H1 (cell line): ENCODE measurements around the gene GALP. TPM values are rescaled to one million over a fixed set of nuclear protein-coding genes. Genes with fewer than 3 reads are reported as not detected.

Source experiments
- CTCF ChIA-PET: fragments of 300-600 bp; sonication (Branson Sonifier 250); formaldehyde crosslinking; loops from one replicate; lab custom pipeline; 2021; ENCODE audit not compliant: partially characterized antibody; lab: Charles Lee
- POLR2A ChIA-PET: fragments of 300-600 bp; sonication (Branson Sonifier 250); formaldehyde crosslinking; loops from one replicate; lab custom pipeline; 2021; ENCODE audit warnings: inconsistent platforms; ENCODE audit not compliant: partially characterized antibody; lab: Charles Lee
- DNase-seq, 2 experiments: peaks; one replicate each; pipeline versions ENCODE4 v3.0.0 to v3.0.0-alpha.2; 2010 to 2022; ENCODE audit warnings: low spot score in 2 of 2, low read depth in 1 of 2, mixed read lengths in 1 of 2
- FAIRE-seq: peaks from 2 replicates; lab custom pipeline; 2011; peaks lifted over from hg19 to GRCh38; lab: Jason Lieb, UNC
- H2AFZ ChIP-seq: 2 replicates; pipeline ENCODE4 v1.8.1; 2012; ENCODE audit warnings: low read length, inconsistent platforms
- H2AK5ac ChIP-seq: 2 replicates; pipeline ENCODE4 v1.6.1; 2013; ENCODE audit warnings: low read depth, low read length
- H2BK120ac ChIP-seq: replicated peaks from 2 replicates; pipeline ENCODE3; 2013; ENCODE audit warnings: low read depth, low read length, inconsistent platforms
- H2BK12ac ChIP-seq: 2 replicates; pipeline ENCODE4 v1.6.1; 2013; ENCODE audit warnings: low read depth, low read length
- H2BK15ac ChIP-seq: 2 replicates; pipeline ENCODE4 v1.6.1; 2013; ENCODE audit warnings: low read length
- H2BK20ac ChIP-seq: 2 replicates; pipeline ENCODE4 v1.6.1; 2013; ENCODE audit warnings: low read length
- H2BK5ac ChIP-seq: 2 replicates; pipeline ENCODE4 v1.6.1; 2013; ENCODE audit warnings: low read depth, low read length
- H3K14ac ChIP-seq: 2 replicates; pipeline ENCODE4 v1.6.1; 2013; ENCODE audit warnings: inconsistent platforms; ENCODE audit not compliant: insufficient read length
- H3K18ac ChIP-seq: 2 replicates; pipeline ENCODE4 v1.6.1; 2013; ENCODE audit warnings: low read length; ENCODE audit errors: extremely low read depth
- H3K23ac ChIP-seq: 2 replicates; pipeline ENCODE4 v1.6.1; 2013; ENCODE audit warnings: inconsistent platforms; ENCODE audit not compliant: insufficient read length
- H3K23me2 ChIP-seq: 2 replicates; pipeline ENCODE4 v1.6.1; 2013; ENCODE audit warnings: low read depth, low read length
- H3K27ac ChIP-seq: 2 replicates; pipeline ENCODE4 v1.6.1; 2011; ENCODE audit warnings: low read depth, low read length, inconsistent platforms
- H3K27me3 ChIP-seq, 4 experiments: replicated peaks in 1 of 4; 1 replicate in 1 of 4; 2 replicates in 3 of 4; pipeline versions ENCODE4 v1.6.1 to v1.8.1; 2011 to 2013; ENCODE audit warnings: low read length in 3 of 4, mild to moderate bottlenecking in 3 of 4, inconsistent platforms in 2 of 4, mixed read lengths in 2 of 4, moderate library complexity in 1 of 4; ENCODE audit not compliant: control insufficient read depth in 3 of 4, insufficient read depth in 3 of 4; ENCODE audit errors: extremely low read depth in 1 of 4
- H3K36me3 ChIP-seq, 4 experiments: 2 replicates each; pipeline versions ENCODE4 v1.6.1 to v1.8.1; 2011 to 2013; ENCODE audit warnings: mild to moderate bottlenecking in 4 of 4, low read length in 3 of 4, moderate library complexity in 2 of 4, control low read depth in 1 of 4, inconsistent platforms in 1 of 4; ENCODE audit not compliant: insufficient read depth in 4 of 4, control insufficient read depth in 2 of 4
- H3K4ac ChIP-seq: replicated peaks from 2 replicates; pipeline ENCODE3; 2013; ENCODE audit warnings: low read length, low read depth, mixed read lengths, inconsistent platforms; ENCODE audit not compliant: insufficient read length
- H3K4me1 ChIP-seq, 4 experiments: replicated peaks in 1 of 4; 1 replicate in 1 of 4; 2 replicates in 3 of 4; pipeline versions ENCODE4 v1.6.1 to v1.8.1; 2011 to 2013; ENCODE audit warnings: low read length in 3 of 4, inconsistent platforms in 2 of 4, mixed read lengths in 1 of 4; ENCODE audit not compliant: insufficient read depth in 4 of 4, control insufficient read depth in 3 of 4
- H3K4me2 ChIP-seq, 2 experiments: 2 replicates each; pipeline versions ENCODE4 v1.6.1 to v1.8.1; 2011 to 2013; ENCODE audit warnings: low read depth in 2 of 2, low read length in 2 of 2, control low read depth in 1 of 2, inconsistent platforms in 1 of 2, mild to moderate bottlenecking in 1 of 2; ENCODE audit not compliant: insufficient read depth in 1 of 2
- H3K4me3 ChIP-seq, 4 experiments: fragments of 200-600, 300-600 bp in 1 of 4; sonication (generic), shearing (Covaris generic), sonication (Bioruptor Twin) in 1 of 4; 2 replicates each; pipeline versions ENCODE4 v1.5.1 to v1.8.1; 2011 to 2016; ENCODE audit warnings: low read length in 4 of 4, low read depth in 3 of 4, control low read depth in 2 of 4, inconsistent platforms in 2 of 4, mild to moderate bottlenecking in 2 of 4, mixed read lengths in 1 of 4, moderate library complexity in 1 of 4; ENCODE audit not compliant: insufficient read depth in 2 of 4; ENCODE audit errors: extremely low read depth in 1 of 4
- H3K56ac ChIP-seq: replicated peaks from 2 replicates; pipeline ENCODE3; 2013; ENCODE audit warnings: low read depth, mild to moderate bottlenecking, mixed read lengths, low read length, inconsistent platforms; ENCODE audit not compliant: insufficient read length
- H3K79me1 ChIP-seq: 2 replicates; pipeline ENCODE4 v1.6.1; 2013; ENCODE audit warnings: low read depth, low read length, control low read depth
- H3K79me2 ChIP-seq, 2 experiments: 2 replicates each; pipeline versions ENCODE4 v1.6.1 to v1.8.1; 2012 to 2013; ENCODE audit warnings: low read length in 2 of 2, mild to moderate bottlenecking in 2 of 2, inconsistent platforms in 1 of 2; ENCODE audit not compliant: insufficient read depth in 2 of 2, control insufficient read depth in 1 of 2
- H3K9ac ChIP-seq, 4 experiments: replicated peaks in 1 of 4; 1 replicate in 1 of 4; 2 replicates in 3 of 4; pipeline versions ENCODE4 v1.6.1 to v1.8.1; 2011 to 2013; ENCODE audit warnings: low read depth in 3 of 4, low read length in 3 of 4, control low read depth in 2 of 4, mild to moderate bottlenecking in 2 of 4, moderate library complexity in 2 of 4, inconsistent platforms in 1 of 4; ENCODE audit errors: extremely low read depth in 1 of 4
- H3K9me3 ChIP-seq, 2 experiments: 2 replicates each; pipeline versions ENCODE4 v1.6.1 to v1.8.1; 2012 to 2013; ENCODE audit warnings: mild to moderate bottlenecking in 2 of 2, moderate library complexity in 2 of 2, control low read depth in 1 of 2, inconsistent platforms in 1 of 2, low read depth in 1 of 2, low read length in 1 of 2, mixed read lengths in 1 of 2; ENCODE audit not compliant: insufficient read depth in 2 of 2
- H4K20me1 ChIP-seq, 2 experiments: replicated peaks in 1 of 2; 2 replicates each; pipeline versions ENCODE3 to v1.8.1; 2011 to 2013; ENCODE audit warnings: inconsistent platforms in 2 of 2, low read length in 2 of 2, mild to moderate bottlenecking in 1 of 2; ENCODE audit not compliant: insufficient read depth in 2 of 2, control insufficient read depth in 1 of 2
- H4K5ac ChIP-seq: 2 replicates; pipeline ENCODE4 v1.6.1; 2013; ENCODE audit warnings: low read length, low read depth, mixed read lengths, inconsistent platforms; ENCODE audit not compliant: insufficient read length
- H4K8ac ChIP-seq: 2 replicates; pipeline ENCODE4 v1.8.0; 2013; ENCODE audit warnings: mild to moderate bottlenecking, moderate library complexity, low read length, inconsistent platforms; ENCODE audit not compliant: insufficient read depth; ENCODE audit errors: extremely low read depth
- H4K91ac ChIP-seq: replicated peaks from 2 replicates; pipeline ENCODE3; 2013; ENCODE audit warnings: low read length, mixed read lengths, inconsistent platforms; ENCODE audit not compliant: insufficient read length
- EGR1 ChIP-seq: IDR thresholded peaks from 2 replicates; pipeline ENCODE4 v1.6.1; 2011; ENCODE audit warnings: low read depth, low read length, borderline replicate concordance
- HDAC2 ChIP-seq, 2 experiments: fragments of 300-600 bp in 1 of 2; sonication (generic) in 1 of 2; IDR thresholded peaks; 2 replicates each; pipeline ENCODE4 v1.6.1; 2011 to 2012; ENCODE audit warnings: low read depth in 2 of 2, low read length in 2 of 2, mild to moderate bottlenecking in 2 of 2, moderate library complexity in 2 of 2, borderline replicate concordance in 1 of 2, inconsistent platforms in 1 of 2
- JUN ChIP-seq: IDR thresholded peaks from 2 replicates; pipeline ENCODE4 v1.6.1; 2011; ENCODE audit warnings: low read depth, mild to moderate bottlenecking, improper control_type of control experiment, low read length
- NRF1 ChIP-seq: IDR thresholded peaks from 2 replicates; pipeline ENCODE4 v1.6.1; 2011; ENCODE audit warnings: mild to moderate bottlenecking, low read depth, low read length, improper control_type of control experiment
- RAD21 ChIP-seq, 2 experiments: IDR thresholded peaks in 1 of 2; conservative IDR thresholded peaks in 1 of 2; 2 replicates each; pipeline ENCODE4 v1.6.1; 2011; ENCODE audit warnings: low read depth in 2 of 2, low read length in 2 of 2, improper control_type of control experiment in 1 of 2, inconsistent platforms in 1 of 2, mild to moderate bottlenecking in 1 of 2, moderate library complexity in 1 of 2
- SP1 ChIP-seq: IDR thresholded peaks from 2 replicates; pipeline ENCODE4 v1.6.1; 2011; ENCODE audit warnings: low read depth, low read length
- TBP ChIP-seq: IDR thresholded peaks from 2 replicates; pipeline ENCODE4 v1.6.1; 2011; ENCODE audit warnings: low read depth, low read length, improper control_type of control experiment
- WGBS, 2 experiments: shearing (Covaris generic) in 1 of 2; methylation state at CpG; one replicate each; pipeline versions ENCODE4 v1.1.6 to v1.1.7; 2013 to 2015; ENCODE audit warnings: low lambda C conversion rate in 2 of 2, mixed read lengths in 2 of 2, inconsistent platforms in 1 of 2, low coverage in 1 of 2, missing lambda C conversion rate in 1 of 2; ENCODE audit not compliant: insufficient replicate concordance in 2 of 2, insufficient coverage in 1 of 2, insufficient read length in 1 of 2; ENCODE audit errors: extremely low coverage in 1 of 2, missing lambda C conversion rate in 1 of 2; 5-methylcytosine and 5-hydroxymethylcytosine counted together
- polyA plus RNA-seq, 7 experiments: library from polyadenylated mRNA; depleted of rRNA in 3 of 7; stranded (reverse) in 5 of 7; unstranded in 2 of 7; fragments of >200 nt in 5 of 7; fragments of 200-250 nt in 2 of 7; gene quantifications; 1 replicate in 5 of 7; 2 replicates in 1 of 7; 4 replicates in 1 of 7; pipeline versions ENCODE4 v1.2.1 to v1.2.3, GENCODE V29; 2011 to 2013; ENCODE audit warnings: missing spikeins in 2 of 7, mixed read lengths in 2 of 7
- total RNA-seq: library from RNA; stranded (reverse); fragmentation: NEBNext Ultra II Directional; extraction: Animal tissue kit (Norgen Biotek cat#: 25700); gene quantifications from 2 replicates; pipeline ENCODE4 v1.2.1, GENCODE V29; 2021
- TF ChIP-seq, protein P1 (sequence below), 3 experiments: IDR thresholded peaks; 1 replicate in 2 of 3; 2 replicates in 1 of 3; pipeline versions ENCODE4 v1.5.1 to v1.6.1; 2011; ENCODE audit warnings: low read length in 3 of 3, mild to moderate bottlenecking in 3 of 3, inconsistent platforms in 2 of 3, low read depth in 1 of 3, moderate library complexity in 1 of 3; ENCODE audit not compliant: insufficient read depth in 1 of 3; ENCODE audit errors: control extremely low read depth in 1 of 3
- TF ChIP-seq, protein P2 (sequence below): IDR thresholded peaks from 2 replicates; pipeline ENCODE4 v1.6.1; 2012; ENCODE audit warnings: low read length, inconsistent platforms

The GALP gene
- total and polyA plus RNA-seq, 2 of the 8 experiments (the other 6 are each of a cell fraction or from before 2014, with no cell fraction given), result 0.14 TPM; not detected in 1

DNA sequence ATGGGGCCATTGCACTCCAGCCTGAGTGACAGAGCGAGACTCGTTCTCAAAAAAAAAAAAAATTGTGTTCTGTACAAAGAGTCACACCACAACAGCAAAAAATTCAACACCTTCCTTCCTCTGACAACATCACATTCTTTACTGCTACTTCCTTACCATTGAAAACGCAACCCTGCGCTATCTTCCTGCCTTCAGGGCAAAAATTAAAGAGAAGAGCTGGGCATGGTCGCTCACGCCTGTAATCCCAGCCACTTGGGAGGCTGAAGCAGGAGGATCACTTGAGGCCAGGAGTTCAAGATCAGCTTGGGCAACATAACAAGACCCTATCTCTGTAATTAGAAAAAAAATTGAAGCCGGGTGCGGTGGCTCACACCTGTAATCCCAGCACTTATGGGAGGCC, 44.2 kb upstream of the GALP start:
- Histone ChIP-seq H2BK5ac (no peak overlapping the region), H3K27ac (no peak overlapping the region), H3K4me1 (peaks cover 3 to 8% (median 5%) of the 10 kb centered on the region in 4 experiments), H3K9ac (no peak overlapping the region), H3K23ac (no peak overlapping the region), H3K23me2 (no peaks in the 10 kb centered on the region; the same call in 1 of the 2 replicates), H3K4me3 (no peak overlapping the region), H2BK12ac (no peak overlapping the region), H3K4me2 (no peak overlapping the region), H3K4ac (no peak overlapping the region), H3K18ac (no peak overlapping the region), H4K5ac (no peak overlapping the region), H3K27me3 (no peaks in the 10 kb centered on the region), H2AFZ (no peak overlapping the region), H3K9me3 (no peaks in the 10 kb centered on the region), H2AK5ac (no peak overlapping the region), H3K36me3 (no peaks in the 10 kb centered on the region), H2BK20ac (no peak overlapping the region), H2BK15ac (no peak overlapping the region), H3K14ac (no peak overlapping the region), H3K79me2 (no peaks in the 10 kb centered on the region), H2BK120ac (no peak overlapping the region), H4K20me1 (no peaks in the 10 kb centered on the region), H3K56ac (no peak overlapping the region), H3K79me1 (no peaks in the 10 kb centered on the region), H4K8ac (no peak overlapping the region), H4K91ac (no peak overlapping the region)
- DNase-seq (no peak), FAIRE-seq (no peak)
- POLR2A ChIA-PET, result interaction anchor here (0.6 to 1.1 kb wide), 4 partner anchors 9 to 634 kb away, joined by 3 read pairs; no protein-coding TSS in a partner anchor
- WGBS, 2 experiments, result 96% methylated on average over 6 of the region's 8 CpGs; no CpG with 5 or more reads in 1 of the 2 experiments
- CTCF ChIA-PET, result interaction anchor here (0.9 to 1.6 kb wide), 3 partner anchors 50 to 90 kb away, joined by 3 to 8 read pairs (median 3); no protein-coding TSS in a partner anchor
- TF ChIP-seq NRF1, result no peak
- no peak for TF ChIP-seq HDAC2 (IDR thresholded peaks at IDR 0.05; ENCODE audit: borderline replicate concordance in 1 of 2, low read depth in 2 of 2, low read length in 2 of 2)
- TF ChIP-seq, protein P1, sequence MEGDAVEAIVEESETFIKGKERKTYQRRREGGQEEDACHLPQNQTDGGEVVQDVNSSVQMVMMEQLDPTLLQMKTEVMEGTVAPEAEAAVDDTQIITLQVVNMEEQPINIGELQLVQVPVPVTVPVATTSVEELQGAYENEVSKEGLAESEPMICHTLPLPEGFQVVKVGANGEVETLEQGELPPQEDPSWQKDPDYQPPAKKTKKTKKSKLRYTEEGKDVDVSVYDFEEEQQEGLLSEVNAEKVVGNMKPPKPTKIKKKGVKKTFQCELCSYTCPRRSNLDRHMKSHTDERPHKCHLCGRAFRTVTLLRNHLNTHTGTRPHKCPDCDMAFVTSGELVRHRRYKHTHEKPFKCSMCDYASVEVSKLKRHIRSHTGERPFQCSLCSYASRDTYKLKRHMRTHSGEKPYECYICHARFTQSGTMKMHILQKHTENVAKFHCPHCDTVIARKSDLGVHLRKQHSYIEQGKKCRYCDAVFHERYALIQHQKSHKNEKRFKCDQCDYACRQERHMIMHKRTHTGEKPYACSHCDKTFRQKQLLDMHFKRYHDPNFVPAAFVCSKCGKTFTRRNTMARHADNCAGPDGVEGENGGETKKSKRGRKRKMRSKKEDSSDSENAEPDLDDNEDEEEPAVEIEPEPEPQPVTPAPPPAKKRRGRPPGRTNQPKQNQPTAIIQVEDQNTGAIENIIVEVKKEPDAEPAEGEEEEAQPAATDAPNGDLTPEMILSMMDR (IDR thresholded peaks at IDR 0.05; ENCODE audit: control extremely low read depth in 1 of 3, insufficient read depth in 1 of 3, low read depth in 1 of 3, low read length in 3 of 3), result no peak
- no peak for TF ChIP-seq JUN
- no peak for TF ChIP-seq EGR1
- no peak for TF ChIP-seq RAD21 (IDR thresholded peaks at IDR 0.05 in 1 of 2, conservative IDR thresholded peaks at IDR 0.05 in 1 of 2; ENCODE audit: low read depth in 2 of 2, low read length in 2 of 2)
- no peak for TF ChIP-seq TBP
- no peak for TF ChIP-seq SP1
- TF ChIP-seq, protein P2, sequence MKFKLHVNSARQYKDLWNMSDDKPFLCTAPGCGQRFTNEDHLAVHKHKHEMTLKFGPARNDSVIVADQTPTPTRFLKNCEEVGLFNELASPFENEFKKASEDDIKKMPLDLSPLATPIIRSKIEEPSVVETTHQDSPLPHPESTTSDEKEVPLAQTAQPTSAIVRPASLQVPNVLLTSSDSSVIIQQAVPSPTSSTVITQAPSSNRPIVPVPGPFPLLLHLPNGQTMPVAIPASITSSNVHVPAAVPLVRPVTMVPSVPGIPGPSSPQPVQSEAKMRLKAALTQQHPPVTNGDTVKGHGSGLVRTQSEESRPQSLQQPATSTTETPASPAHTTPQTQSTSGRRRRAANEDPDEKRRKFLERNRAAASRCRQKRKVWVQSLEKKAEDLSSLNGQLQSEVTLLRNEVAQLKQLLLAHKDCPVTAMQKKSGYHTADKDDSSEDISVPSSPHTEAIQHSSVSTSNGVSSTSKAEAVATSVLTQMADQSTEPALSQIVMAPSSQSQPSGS, result no peak
